ENCODE data around the gene COPB2.

DNA sequence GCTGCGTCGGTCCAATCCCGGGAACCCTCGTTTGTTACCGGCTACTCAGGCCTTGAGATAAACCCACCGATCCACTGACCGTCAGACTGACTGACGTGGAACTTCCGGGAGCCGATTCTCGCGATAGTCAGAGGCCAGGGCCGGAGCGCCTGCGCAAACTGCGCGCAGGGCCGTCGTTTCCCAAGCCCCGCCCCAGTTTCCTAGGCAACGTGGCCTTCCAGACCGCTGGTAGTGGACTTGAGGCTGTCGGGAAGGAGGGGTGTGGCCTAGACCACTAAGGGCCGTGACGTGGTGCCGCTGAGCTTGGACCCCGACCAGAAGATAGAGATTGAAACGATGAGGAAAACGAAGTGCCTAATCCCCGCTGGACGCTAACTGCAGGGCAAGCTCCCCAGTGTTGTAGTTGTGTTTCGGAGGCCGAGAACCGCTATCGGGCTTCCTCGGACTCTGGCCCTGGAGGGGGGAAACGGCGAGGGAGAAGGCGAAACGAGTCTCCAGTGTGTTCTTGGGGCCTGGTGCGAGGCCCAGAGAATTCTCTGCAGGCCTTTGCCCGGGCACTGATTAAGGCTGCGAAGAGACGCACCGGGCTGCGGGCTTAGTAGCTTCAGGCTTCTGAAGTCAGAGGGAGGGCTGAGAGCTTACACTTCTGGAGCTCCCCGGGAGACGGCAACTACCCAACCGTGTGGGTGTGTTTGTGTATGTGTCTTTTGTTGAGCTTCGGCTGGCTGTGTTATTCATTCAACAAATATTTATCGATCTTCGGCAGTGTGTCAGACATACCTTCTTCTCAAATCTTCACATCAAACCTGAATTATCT lies at the start of gene COPB2:
- TF ChIP-seq EZH2phosphoT487 (IDR thresholded peaks at IDR 0.05; ENCODE audit: insufficient read depth, low read depth) (no peak), EZH2 (IDR thresholded peaks at IDR 0.05; ENCODE audit: insufficient read depth, poor library complexity, severe bottlenecking) (no peak)

All from GM23248 (cell line).